Measurements from ENCODE around the gene ARSG.

DNA sequence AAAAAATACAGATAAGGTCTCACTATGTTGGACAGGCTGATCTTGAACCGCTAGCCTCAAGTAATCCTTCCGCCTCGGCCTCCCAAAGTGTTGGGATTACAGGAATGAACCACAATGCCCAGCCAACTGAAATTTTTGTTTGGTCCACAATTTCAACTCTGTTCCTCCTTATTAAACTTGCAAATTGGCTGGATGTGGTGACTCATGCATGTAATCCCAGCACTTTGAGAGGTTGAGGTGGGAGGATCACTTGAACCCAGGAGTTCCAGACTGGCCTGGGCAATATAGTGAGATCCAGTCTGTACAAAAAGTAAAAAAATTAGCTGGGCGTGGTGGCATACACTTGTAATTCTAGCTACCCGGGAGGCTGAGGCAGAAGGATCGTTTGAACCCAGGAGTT lies 13.4 kb downstream of the ARSG start:
- TF ChIP-seq, protein P1, sequence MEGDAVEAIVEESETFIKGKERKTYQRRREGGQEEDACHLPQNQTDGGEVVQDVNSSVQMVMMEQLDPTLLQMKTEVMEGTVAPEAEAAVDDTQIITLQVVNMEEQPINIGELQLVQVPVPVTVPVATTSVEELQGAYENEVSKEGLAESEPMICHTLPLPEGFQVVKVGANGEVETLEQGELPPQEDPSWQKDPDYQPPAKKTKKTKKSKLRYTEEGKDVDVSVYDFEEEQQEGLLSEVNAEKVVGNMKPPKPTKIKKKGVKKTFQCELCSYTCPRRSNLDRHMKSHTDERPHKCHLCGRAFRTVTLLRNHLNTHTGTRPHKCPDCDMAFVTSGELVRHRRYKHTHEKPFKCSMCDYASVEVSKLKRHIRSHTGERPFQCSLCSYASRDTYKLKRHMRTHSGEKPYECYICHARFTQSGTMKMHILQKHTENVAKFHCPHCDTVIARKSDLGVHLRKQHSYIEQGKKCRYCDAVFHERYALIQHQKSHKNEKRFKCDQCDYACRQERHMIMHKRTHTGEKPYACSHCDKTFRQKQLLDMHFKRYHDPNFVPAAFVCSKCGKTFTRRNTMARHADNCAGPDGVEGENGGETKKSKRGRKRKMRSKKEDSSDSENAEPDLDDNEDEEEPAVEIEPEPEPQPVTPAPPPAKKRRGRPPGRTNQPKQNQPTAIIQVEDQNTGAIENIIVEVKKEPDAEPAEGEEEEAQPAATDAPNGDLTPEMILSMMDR (IDR thresholded peaks at IDR 0.05): no peak
- TF ChIP-seq POLR2A (IDR thresholded peaks at IDR 0.05): no peak
